ENCODE measurements around the gene VEZF1. TPM values are rescaled to one million over a fixed set of nuclear protein-coding genes. Genes with fewer than 3 reads are reported as not detected.

The VEZF1 gene
- total and polyA plus RNA-seq, 2 donors (not counting 3 experiments of a cell fraction or from before 2014, with no cell fraction given), result 27.8 to 59.0 TPM

DNA sequence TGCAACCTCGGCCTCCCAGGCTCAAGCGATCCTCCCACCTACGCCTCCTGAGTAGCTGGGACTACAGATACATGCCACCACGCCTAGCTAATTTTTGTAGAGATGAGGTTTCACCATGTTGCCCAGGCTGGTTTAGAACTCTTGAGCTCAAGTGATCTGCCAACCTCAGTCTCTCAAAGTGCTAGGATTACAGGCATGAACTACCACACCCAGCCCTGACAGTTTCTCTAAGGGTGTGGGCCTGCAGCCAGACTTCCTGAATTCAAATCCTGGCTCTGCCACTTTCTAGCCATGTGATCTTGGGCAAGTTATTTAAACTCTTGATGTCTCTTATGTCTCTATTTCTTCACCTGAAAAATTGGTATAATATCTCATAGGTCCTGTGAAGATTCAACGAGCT lies 38.4 kb downstream of the VEZF1 start:
- ChIA-PET CTCF (interaction anchor here (0.6 to 3.1 kb wide), 6 partner anchors 15 to 75 kb away, joined by 3 to 15 read pairs (median 4); no protein-coding TSS in a partner anchor), POLR2A (interaction anchor here (0.6 to 0.7 kb wide), 2 partner anchors 23 to 27 kb away, joined by 4 to 5 read pairs; no protein-coding TSS in a partner anchor)
- H2AFZ ChIP-seq (ENCODE audit: low read depth, low read length), result no peak overlapping the region
- TF ChIP-seq, protein P1, sequence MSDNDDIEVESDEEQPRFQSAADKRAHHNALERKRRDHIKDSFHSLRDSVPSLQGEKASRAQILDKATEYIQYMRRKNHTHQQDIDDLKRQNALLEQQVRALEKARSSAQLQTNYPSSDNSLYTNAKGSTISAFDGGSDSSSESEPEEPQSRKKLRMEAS (IDR thresholded peaks at IDR 0.05; ENCODE audit: insufficient read depth, insufficient read length), result no peak
- TF ChIP-seq FOS (IDR thresholded peaks at IDR 0.05; ENCODE audit: borderline replicate concordance, insufficient read depth, low read length) (no peak), JUN (IDR thresholded peaks at IDR 0.05; ENCODE audit: borderline replicate concordance, insufficient read depth, insufficient read length, low read depth) (no peak), MYC (IDR thresholded peaks at IDR 0.05; ENCODE audit: low read depth, low read length) (no peak), POLR2AphosphoS5 (IDR thresholded peaks at IDR 0.05; ENCODE audit: insufficient read depth, low read depth, low read length) (no peak), GATA2 (IDR thresholded peaks at IDR 0.05; ENCODE audit: insufficient read depth, insufficient read length, low read depth, low read length) (no peak), POLR2A (IDR thresholded peaks at IDR 0.05; ENCODE audit: low read depth, low read length) (no peak), EZH2 (IDR thresholded peaks at IDR 0.05; ENCODE audit: borderline replicate concordance, low read depth, low read length, severe bottlenecking) (no peak)
- TF ChIP-seq, protein P2, sequence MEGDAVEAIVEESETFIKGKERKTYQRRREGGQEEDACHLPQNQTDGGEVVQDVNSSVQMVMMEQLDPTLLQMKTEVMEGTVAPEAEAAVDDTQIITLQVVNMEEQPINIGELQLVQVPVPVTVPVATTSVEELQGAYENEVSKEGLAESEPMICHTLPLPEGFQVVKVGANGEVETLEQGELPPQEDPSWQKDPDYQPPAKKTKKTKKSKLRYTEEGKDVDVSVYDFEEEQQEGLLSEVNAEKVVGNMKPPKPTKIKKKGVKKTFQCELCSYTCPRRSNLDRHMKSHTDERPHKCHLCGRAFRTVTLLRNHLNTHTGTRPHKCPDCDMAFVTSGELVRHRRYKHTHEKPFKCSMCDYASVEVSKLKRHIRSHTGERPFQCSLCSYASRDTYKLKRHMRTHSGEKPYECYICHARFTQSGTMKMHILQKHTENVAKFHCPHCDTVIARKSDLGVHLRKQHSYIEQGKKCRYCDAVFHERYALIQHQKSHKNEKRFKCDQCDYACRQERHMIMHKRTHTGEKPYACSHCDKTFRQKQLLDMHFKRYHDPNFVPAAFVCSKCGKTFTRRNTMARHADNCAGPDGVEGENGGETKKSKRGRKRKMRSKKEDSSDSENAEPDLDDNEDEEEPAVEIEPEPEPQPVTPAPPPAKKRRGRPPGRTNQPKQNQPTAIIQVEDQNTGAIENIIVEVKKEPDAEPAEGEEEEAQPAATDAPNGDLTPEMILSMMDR (IDR thresholded peaks at IDR 0.05; ENCODE audit: extremely low read depth in 1 of 2, insufficient read depth in 1 of 2, low read depth in 1 of 2, low read length in 2 of 2), result no peak
- H3K27me3 ChIP-seq (ENCODE audit: control insufficient read depth in 2 of 2, insufficient read depth in 2 of 2, low read length in 2 of 2), result no peaks in the 10 kb centered on the region
- no peak overlapping the region for H3K9ac ChIP-seq (replicated peaks; ENCODE audit: extremely low read depth, insufficient read depth, low read length)
- H3K9me3 ChIP-seq (replicated peaks; ENCODE audit: control insufficient read depth, insufficient read depth, low read length), result no peaks in the 10 kb centered on the region
- no TSS peak for BruUV-seq (replicated peaks)
- no peak overlapping the region for H3K4me2 ChIP-seq (ENCODE audit: insufficient read depth, low read length)
- FAIRE-seq (no peak), DNase-seq (ENCODE audit: low read depth, low spot score) (no peak)
- no peaks in the 10 kb centered on the region for H3K36me3 ChIP-seq (ENCODE audit: control insufficient read depth in 2 of 2, extremely low read depth in 1 of 2, insufficient read depth in 2 of 2, low read length in 2 of 2)
- no peak overlapping the region for H3K4me3 ChIP-seq (replicated peaks in 1 of 3; ENCODE audit: insufficient read depth in 1 of 3, low read depth in 1 of 3, low read length in 3 of 3)
- no peaks in the 10 kb centered on the region for H4K20me1 ChIP-seq (replicated peaks; ENCODE audit: control insufficient read depth, extremely low read depth, insufficient read depth, low read length)
- no peaks in the 10 kb centered on the region for H3K9me1 ChIP-seq (replicated peaks; ENCODE audit: control insufficient read depth, extremely low read depth, insufficient read depth, low read length)
- no peak overlapping the region for H3K27ac ChIP-seq (ENCODE audit: insufficient read depth, low read depth, low read length)
- peaks cover 8% of the 10 kb centered on the region for H3K79me2 ChIP-seq (ENCODE audit: control insufficient read depth, insufficient read depth, low read length)
- intact Hi-C loops (cut with micrococcal nuclease) (no loop called here), dilution Hi-C loops (cut with MboI; ENCODE audit: extremely low pct_ligation_motif_present, low sequenced_read_pairs) (no loop called here)
- peaks cover 56% of the 10 kb centered on the region for H3K4me1 ChIP-seq (ENCODE audit: control insufficient read depth, extremely low read depth, insufficient read depth, low read length)

All from endothelial cell of umbilical vein (primary cell).